Pericardium fibroblast (primary cell): ENCODE results near the gene SERPINB10. TPM values are rescaled to one million over a fixed set of nuclear protein-coding genes. Genes with fewer than 3 reads are reported as not detected.

Source experiments
- total RNA-seq: library from RNA; depleted of rRNA; stranded (reverse); fragments of >200 nt; gene quantifications from 2 replicates; pipeline ENCODE4 v1.2.3, GENCODE V29; 2015

Gene SERPINB10, protein sequence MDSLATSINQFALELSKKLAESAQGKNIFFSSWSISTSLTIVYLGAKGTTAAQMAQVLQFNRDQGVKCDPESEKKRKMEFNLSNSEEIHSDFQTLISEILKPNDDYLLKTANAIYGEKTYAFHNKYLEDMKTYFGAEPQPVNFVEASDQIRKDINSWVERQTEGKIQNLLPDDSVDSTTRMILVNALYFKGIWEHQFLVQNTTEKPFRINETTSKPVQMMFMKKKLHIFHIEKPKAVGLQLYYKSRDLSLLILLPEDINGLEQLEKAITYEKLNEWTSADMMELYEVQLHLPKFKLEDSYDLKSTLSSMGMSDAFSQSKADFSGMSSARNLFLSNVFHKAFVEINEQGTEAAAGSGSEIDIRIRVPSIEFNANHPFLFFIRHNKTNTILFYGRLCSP
- 5.4 TPM in 1 of 2 replicates, not detected in the other for total RNA-seq

DNA sequence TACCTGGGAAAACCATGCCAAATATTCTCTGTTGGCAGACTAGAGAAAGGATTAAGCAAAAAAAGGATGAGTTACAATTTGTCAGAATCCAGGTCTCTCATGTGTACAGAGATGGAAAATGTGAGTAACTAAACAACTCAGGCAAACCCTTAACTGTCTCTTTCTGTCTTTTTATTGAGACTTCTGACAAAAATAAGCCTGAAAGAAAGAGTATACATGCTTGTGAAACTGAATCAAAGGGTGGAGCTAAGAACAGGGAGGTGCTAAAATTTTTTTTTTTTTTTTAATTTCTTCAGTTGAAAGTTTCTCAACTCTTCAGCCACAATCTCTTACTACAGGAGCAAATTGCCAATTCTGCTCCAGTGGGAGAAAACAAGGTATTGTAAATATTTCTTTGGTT lies at the start of gene SERPINB10:
Gene SERPINB10 (plus strand): TSS at position 295 of the 400 bp plus-strand sequence. CDS start 7,553 bp downstream, outside the sequence.

DNA sequence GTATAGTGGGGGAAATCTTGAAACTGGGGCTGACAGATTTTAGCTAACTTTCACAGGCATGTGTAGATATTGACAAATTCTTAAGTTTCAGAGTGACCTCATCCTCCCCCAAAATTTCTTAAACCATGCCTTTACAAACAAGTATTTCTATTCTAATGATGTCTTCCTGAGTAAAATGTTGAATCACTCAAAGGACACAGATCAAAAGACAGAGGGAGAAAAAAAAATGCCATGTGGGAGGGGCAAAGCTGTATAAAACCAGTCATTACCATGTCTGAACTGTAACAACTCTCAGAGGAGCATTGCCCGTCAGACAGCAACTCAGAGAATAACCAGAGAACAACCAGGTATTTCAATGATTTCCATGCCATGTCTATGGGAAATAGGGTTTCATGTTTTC lies 20.3 kb upstream of the SERPINB10 start, which contains the start of gene SERPINB2:
Gene SERPINB2 (plus strand): TSS at position 282 of the 400 bp plus-strand sequence. CDS start 3,740 bp downstream, outside the sequence.

DNA sequence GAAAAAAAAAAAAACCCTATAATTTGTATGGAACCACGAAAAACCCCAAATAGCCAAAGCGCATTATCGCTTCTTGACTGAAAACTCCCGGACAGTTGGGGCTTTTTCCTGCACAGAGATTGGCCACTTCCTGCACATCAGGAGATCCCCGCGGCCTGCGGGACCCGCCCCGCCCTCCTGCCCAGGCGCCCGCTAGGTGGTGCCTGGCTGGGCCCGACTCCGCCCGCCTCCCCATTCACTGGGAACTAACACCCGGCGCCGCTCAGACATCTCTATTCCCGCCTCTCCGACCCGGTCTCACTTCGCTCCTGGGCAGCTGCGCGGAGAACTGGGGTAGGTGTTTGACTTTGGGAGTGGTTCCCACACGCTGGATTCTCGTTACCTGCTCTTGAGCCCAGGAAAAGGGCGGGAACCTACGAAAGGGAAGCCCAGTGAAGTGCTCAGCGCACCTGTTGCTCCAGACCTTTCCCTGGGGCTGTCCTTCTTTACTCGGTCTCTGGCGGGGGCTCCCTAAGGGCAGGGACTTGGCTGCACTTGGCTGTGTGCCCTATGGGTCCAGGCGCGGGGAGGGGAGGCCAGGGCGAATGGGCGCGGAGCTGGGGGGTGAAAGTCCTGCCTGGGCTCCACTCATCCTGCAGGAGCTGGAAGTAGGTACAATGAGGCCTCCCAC lies 41.4 kb downstream of the SERPINB10 start, which contains the start of gene HMSD:
Gene HMSD (plus strand): TSS at position 234 of the 670 bp plus-strand sequence. CDS start 4,155 bp downstream, outside the sequence.

DNA sequence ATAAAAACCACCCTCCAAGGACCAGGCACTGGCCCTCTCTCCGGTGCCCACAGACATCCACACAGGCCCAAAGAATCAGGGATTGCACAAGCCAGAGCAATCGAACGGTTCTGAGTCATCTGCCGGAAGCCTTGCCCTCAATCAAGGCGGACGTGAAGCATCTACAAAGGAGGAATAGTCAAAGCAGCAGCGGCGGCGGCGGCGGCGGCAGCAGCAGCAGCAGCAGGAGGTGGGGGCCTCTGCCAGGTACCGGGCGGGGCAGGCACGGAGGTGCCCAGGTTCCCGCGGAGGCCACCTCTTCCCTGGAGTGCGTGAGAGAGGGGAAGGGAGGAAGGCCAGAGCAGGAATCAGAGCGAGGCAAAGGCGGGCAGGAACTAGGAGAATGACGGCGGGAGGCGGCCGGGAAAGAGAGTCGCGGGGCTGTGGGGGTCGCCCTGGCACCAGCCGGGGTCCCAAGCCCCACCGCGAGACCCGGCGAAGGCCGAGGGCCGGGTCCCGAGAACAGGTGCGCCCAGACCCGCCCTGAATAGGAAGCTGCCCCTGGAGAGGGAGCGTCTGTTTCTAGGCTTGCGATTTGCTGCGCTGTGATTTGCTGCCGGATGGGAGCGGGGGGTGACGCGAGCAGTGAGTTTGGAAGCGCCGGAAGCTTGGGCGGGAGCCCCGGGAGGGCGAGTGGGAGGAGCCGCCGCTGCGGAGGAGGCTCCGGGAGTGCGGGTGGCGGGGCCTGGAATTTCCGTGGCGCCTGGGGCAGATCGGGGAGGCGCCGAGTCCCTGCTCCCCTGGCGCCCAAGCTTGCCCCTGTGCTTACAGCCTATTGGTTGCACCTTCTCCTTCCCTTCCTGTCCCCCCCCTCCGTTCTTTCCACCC lies 62.4 kb downstream of the SERPINB10 start, which contains the start of gene SERPINB8:
Gene SERPINB8 (plus strand): TSS at position 140 of the 867 bp plus-strand sequence. CDS start 8,228 bp downstream, outside the sequence.

Other genes with a start within 250 kb of the SERPINB10 start
- gene SERPINB3, start 246.1 kb upstream of the SERPINB10 start, total RNA-seq, result not detected in 2 replicates
- not detected in 2 replicates for gene SERPINB11, start 205.0 kb upstream of the SERPINB10 start, total RNA-seq
- 0.68 TPM in 1 of 2 replicates, not detected in the other for gene SERPINB7, start 132.5 kb upstream of the SERPINB10 start, total RNA-seq
- gene SERPINB2, start 20.3 kb upstream of the SERPINB10 start, total RNA-seq, result 0.47 and 2.2 TPM in 2 replicates
- not detected in 2 replicates for gene HMSD, start 41.3 kb downstream of the SERPINB10 start, total RNA-seq
- 3.3 and 4.3 TPM in 2 replicates for gene SERPINB8, start 62.1 kb downstream of the SERPINB10 start, total RNA-seq
- not detected in 2 replicates for gene LINC00305, start 241.1 kb downstream of the SERPINB10 start, total RNA-seq